ENCODE data around the gene ATAD2B. TPM values are rescaled to one million over a fixed set of nuclear protein-coding genes. Genes with fewer than 3 reads are reported as not detected.

The ATAD2B gene
- total RNA-seq, 1 donor: 17.4 TPM

GRCh38 chr2:23776021-23776420, 150.9 kb downstream of the ATAD2B start:
- H3K27ac ChIP-seq (ENCODE audit: low read depth, low read length): no peak overlapping the region
- no peaks in the 10 kb centered on the region for H3K79me2 ChIP-seq (ENCODE audit: insufficient read depth, low read length)
- H3K4me3 ChIP-seq (ENCODE audit: insufficient read depth, low read length): no peak overlapping the region
- TF ChIP-seq CTCF (IDR thresholded peaks at IDR 0.05; ENCODE audit: extremely low read depth, low read depth, low read length): no peak
- H4K20me1 ChIP-seq (ENCODE audit: insufficient read depth, low read length): no peaks in the 10 kb centered on the region
- no peaks in the 10 kb centered on the region for H3K27me3 ChIP-seq (ENCODE audit: insufficient read depth, low read length)
- DNase-seq (ENCODE audit: insufficient read length, low spot score, missing footprints): no peak
- H3K4me2 ChIP-seq (ENCODE audit: insufficient read depth, low read length): no peak overlapping the region
- no peaks in the 10 kb centered on the region for H3K4me1 ChIP-seq (ENCODE audit: insufficient read depth, low read length)
- no peaks in the 10 kb centered on the region for H3K9me3 ChIP-seq (ENCODE audit: low read depth, low read length)
- peaks cover 9% of the 10 kb centered on the region for H3K36me3 ChIP-seq (ENCODE audit: insufficient read depth, low read length)
- no peak overlapping the region for H2AFZ ChIP-seq (ENCODE audit: low read length)

- Histone ChIP-seq H3K4me1 (ENCODE audit: insufficient read depth, low read length) (no peaks in the 10 kb centered on the region), H3K79me2 (ENCODE audit: insufficient read depth, low read length) (no peaks in the 10 kb centered on the region), H4K20me1 (ENCODE audit: insufficient read depth, low read length) (no peaks in the 10 kb centered on the region), H3K9me3 (ENCODE audit: low read depth, low read length) (no peaks in the 10 kb centered on the region), H3K27ac (ENCODE audit: low read depth, low read length) (no peak overlapping the region), H2AFZ (ENCODE audit: low read length) (no peak overlapping the region), H3K36me3 (ENCODE audit: insufficient read depth, low read length) (peaks cover 9% of the 10 kb centered on the region), H3K4me2 (ENCODE audit: insufficient read depth, low read length) (no peak overlapping the region), H3K4me3 (ENCODE audit: insufficient read depth, low read length) (no peak overlapping the region), H3K27me3 (ENCODE audit: insufficient read depth, low read length) (no peaks in the 10 kb centered on the region)
- no peak for TF ChIP-seq CTCF (IDR thresholded peaks at IDR 0.05; ENCODE audit: extremely low read depth, low read depth, low read length)
- no peak for DNase-seq (ENCODE audit: insufficient read length, low spot score, missing footprints)
These were observed 154.2 kb downstream of the ATAD2B start for GRCh38 chr2:23772684-23773083.

DNA sequence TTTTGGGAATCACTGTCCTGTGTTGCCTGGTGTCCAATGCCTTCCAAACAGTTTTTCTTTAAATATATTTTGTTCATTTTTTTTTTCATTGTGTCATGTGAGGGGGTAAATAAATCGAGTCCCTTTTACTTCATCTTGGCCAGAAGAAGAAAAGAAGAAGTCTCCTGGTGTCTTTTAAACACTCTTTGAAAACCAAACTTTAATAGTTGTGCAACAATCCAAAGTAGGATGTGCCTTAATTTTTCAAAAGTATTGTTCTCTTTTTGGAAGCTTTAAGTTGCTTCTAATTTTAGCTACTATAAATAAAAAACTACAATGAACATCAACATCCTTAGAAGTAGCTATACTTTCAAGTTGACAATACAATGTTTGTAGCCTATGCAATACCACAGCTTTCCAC, 154.9 kb downstream of the ATAD2B start:
- Histone ChIP-seq H2AFZ (ENCODE audit: low read length) (no peak overlapping the region), H3K36me3 (ENCODE audit: insufficient read depth, low read length) (peaks cover 9% of the 10 kb centered on the region), H3K4me2 (ENCODE audit: insufficient read depth, low read length) (no peak overlapping the region), H3K4me3 (ENCODE audit: insufficient read depth, low read length) (no peak overlapping the region), H3K27ac (ENCODE audit: low read depth, low read length) (no peak overlapping the region), H3K79me2 (ENCODE audit: insufficient read depth, low read length) (no peaks in the 10 kb centered on the region), H4K20me1 (ENCODE audit: insufficient read depth, low read length) (no peaks in the 10 kb centered on the region), H3K4me1 (ENCODE audit: insufficient read depth, low read length) (peaks cover 4% of the 10 kb centered on the region), H3K9me3 (ENCODE audit: low read depth, low read length) (no peaks in the 10 kb centered on the region), H3K27me3 (ENCODE audit: insufficient read depth, low read length) (no peaks in the 10 kb centered on the region)
- TF ChIP-seq CTCF (IDR thresholded peaks at IDR 0.05; ENCODE audit: extremely low read depth, low read depth, low read length): no peak
- no peak for DNase-seq (ENCODE audit: insufficient read length, low spot score, missing footprints)

- Histone ChIP-seq H3K79me2 (ENCODE audit: insufficient read depth, low read length) (no peaks in the 10 kb centered on the region), H3K36me3 (ENCODE audit: insufficient read depth, low read length) (peaks cover 9% of the 10 kb centered on the region), H3K4me2 (ENCODE audit: insufficient read depth, low read length) (no peak overlapping the region), H3K27me3 (ENCODE audit: insufficient read depth, low read length) (no peaks in the 10 kb centered on the region), H3K4me3 (ENCODE audit: insufficient read depth, low read length) (no peak overlapping the region), H3K27ac (ENCODE audit: low read depth, low read length) (no peak overlapping the region), H3K4me1 (ENCODE audit: insufficient read depth, low read length) (peaks cover 4% of the 10 kb centered on the region), H3K9me3 (ENCODE audit: low read depth, low read length) (no peaks in the 10 kb centered on the region), H4K20me1 (ENCODE audit: insufficient read depth, low read length) (no peaks in the 10 kb centered on the region), H2AFZ (ENCODE audit: low read length) (no peak overlapping the region)
- TF ChIP-seq CTCF (IDR thresholded peaks at IDR 0.05; ENCODE audit: extremely low read depth, low read depth, low read length): no peak
- no peak for DNase-seq (ENCODE audit: insufficient read length, low spot score, missing footprints)
These were observed 157.6 kb downstream of the ATAD2B start for GRCh38 chr2:23769364-23769763.

Data from osteoblast (primary cell).